Effector CD4-positive, alpha-beta T cell (primary cell): Measurements from ENCODE around the gene PDZD2.

Experiments
- DNase-seq: peaks from one replicate; pipeline ENCODE4 v3.0.0-alpha.2; 2020

Gene PDZD2

DNA sequence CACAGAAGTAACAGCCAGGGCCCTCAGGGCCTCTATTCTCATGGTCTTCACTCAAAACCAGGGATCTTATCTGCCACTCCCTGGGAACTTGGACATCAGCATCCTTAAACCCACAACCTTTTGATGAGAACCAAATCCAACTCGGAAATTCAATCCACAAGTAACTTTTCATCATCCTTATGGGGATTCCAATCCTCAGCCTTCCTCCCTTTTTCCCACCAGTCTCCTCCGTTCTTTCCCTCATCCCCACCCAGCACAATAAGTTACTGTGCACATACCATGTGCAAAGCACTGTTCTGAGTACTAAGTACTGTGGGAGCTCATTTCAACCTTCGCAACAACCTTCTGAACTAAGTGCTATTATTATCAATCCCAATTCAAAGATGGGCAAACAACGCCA lies 518.1 kb downstream of the PDZD2 start:
- no peak for DNase-seq

DNA sequence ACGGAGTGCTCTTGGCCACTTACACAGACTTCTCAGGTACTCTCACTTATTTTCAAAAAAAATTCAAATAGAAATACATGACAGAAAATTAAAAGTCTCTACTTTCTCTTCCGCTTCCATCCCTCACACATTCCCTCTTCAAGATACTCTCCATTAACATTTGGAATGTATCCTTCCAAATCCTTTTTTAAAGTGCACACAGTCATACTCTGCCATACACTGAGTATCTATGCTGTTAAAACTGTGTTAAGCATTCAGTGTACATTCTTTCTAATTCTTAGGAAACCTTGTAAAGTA lies 519.7 kb downstream of the PDZD2 start:
- no peak for DNase-seq

DNA sequence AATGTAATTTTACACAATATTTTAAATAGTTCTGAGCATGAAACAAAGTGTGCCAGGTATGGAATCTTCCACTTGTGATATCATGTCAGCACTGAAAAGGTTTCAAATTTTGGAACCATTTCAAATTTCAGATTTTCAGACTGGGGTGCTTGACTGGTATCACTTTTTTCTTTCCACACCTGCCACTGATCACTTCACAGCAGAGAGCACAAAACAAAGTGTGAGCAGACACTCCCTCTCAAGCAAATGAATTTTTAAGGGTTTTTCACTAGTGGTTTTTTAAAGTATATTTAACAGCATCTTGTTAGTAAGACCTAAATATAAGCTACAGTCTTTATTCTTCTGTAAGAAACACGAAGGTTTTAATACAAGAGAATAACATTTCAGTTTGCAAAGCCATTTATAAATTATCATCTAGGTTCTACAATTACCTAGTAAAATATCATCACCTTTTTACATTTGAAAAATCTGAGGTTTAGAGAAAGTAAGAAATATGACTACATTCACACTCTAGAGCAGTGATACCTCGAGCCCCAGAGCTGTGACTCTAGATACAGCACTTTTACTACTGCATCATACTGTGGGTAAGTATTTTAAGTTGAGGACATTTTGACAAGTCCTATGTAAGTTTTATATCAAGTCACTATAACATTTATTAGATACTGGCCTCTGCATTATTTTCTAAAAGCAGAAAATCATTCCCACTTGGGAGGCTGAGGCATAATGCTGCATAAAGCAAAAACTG lies 520.6 kb downstream of the PDZD2 start:
- no peak for DNase-seq

DNA sequence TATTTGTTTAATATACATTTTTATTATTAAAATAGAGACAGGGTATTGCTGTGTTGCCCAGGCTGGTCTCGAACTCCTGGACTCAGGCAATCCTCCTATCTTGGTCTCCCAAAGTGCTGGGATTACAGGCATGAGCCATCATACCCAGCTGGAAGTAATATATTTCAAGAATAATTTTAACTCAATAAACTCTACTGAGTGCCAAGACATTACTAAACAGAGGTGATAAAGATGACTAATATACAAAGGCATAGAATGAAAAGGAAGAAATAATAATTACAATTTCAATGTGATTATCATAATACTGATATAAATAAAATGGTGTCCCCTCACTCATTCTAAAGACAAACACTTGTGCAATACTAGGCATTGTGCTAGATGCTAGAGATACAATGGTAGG lies 521.3 kb downstream of the PDZD2 start:
- DNase-seq, result no peak
